Neural cell (in vitro differentiated cells): Measurements from ENCODE around the gene PCDH1.

ENCODE experiments used
- CTCF ChIP-seq: fragments of 450-650 bp; IDR thresholded peaks from 2 replicates; pipeline ENCODE4 v1.5.1; 2014; ENCODE audit warnings: antibody characterized with exemption, mild to moderate bottlenecking, moderate library complexity; ENCODE audit not compliant: poor library complexity, severe bottlenecking
- EP300 ChIP-seq: fragments of 450-650 bp; conservative IDR thresholded peaks from 2 replicates; pipeline ENCODE4 v1.6.1; 2014; ENCODE audit warnings: antibody characterized with exemption, mild to moderate bottlenecking, moderate library complexity; ENCODE audit not compliant: poor library complexity, severe bottlenecking
- EZH2 ChIP-seq: fragments of 200-600, 300-800 bp; shearing (Covaris generic), sonication (generic); IDR thresholded peaks from 2 replicates; pipeline ENCODE4 v1.6.1; 2014; ENCODE audit warnings: antibody characterized with exemption, low read length, borderline replicate concordance, mild to moderate bottlenecking; ENCODE audit not compliant: insufficient read depth, poor library complexity, severe bottlenecking
- MXI1 ChIP-seq: fragments of 450-650 bp; conservative IDR thresholded peaks from 2 replicates; pipeline ENCODE4 v1.6.1; 2014; ENCODE audit warnings: antibody characterized with exemption, mild to moderate bottlenecking; ENCODE audit not compliant: poor library complexity, severe bottlenecking
- POLR2AphosphoS5 ChIP-seq: IDR thresholded peaks from 2 replicates; pipeline ENCODE4 v1.6.1; 2012
- RAD21 ChIP-seq: fragments of 450-650 bp; conservative IDR thresholded peaks from 2 replicates; pipeline ENCODE4 v1.6.1; 2014; ENCODE audit warnings: antibody characterized with exemption, mild to moderate bottlenecking, moderate library complexity
- REST ChIP-seq: IDR thresholded peaks from 2 replicates; pipeline ENCODE4 v1.6.1; 2012; ENCODE audit warnings: borderline replicate concordance
- SMC3 ChIP-seq: fragments of 450-650 bp; conservative IDR thresholded peaks from 2 replicates; pipeline ENCODE4 v1.6.1; 2014; ENCODE audit warnings: antibody characterized with exemption, mild to moderate bottlenecking, moderate library complexity; ENCODE audit not compliant: poor library complexity
- TAF1 ChIP-seq: IDR thresholded peaks from 2 replicates; pipeline ENCODE4 v1.6.1; 2012; ENCODE audit warnings: low read depth

GRCh38 chr5:141871870-141872269 lies 6.3 kb downstream of the PCDH1 start:
- no peak for TF ChIP-seq CTCF
- no peak for TF ChIP-seq EP300
- no peak for TF ChIP-seq REST
- no peak for TF ChIP-seq POLR2AphosphoS5
- TF ChIP-seq TAF1, result no peak
- TF ChIP-seq SMC3, result no peak
- no peak for TF ChIP-seq RAD21
- no peak for TF ChIP-seq EZH2
- no peak for TF ChIP-seq MXI1
